Body of pancreas (tissue), 4 donors: ENCODE data around the gene SOX13. TPM values are rescaled to one million over a fixed set of nuclear protein-coding genes. Genes with fewer than 3 reads are reported as not detected.

Experiments
- ATAC-seq: fragments of 150-250 bp; one replicate; pipeline ENCODE4 v1.9.1; 2016
- DNase-seq, 4 donors: peaks; one replicate each; pipeline ENCODE4 v3.0.0-alpha.2; 2019
- H3K27ac ChIP-seq, 4 donors: fragments of 200-600 bp; sonication (generic); 1 replicate in 3 of 4; 2 replicates in 1 of 4; pipeline versions ENCODE4 v1.5.1 to v1.6.1; 2016 to 2019; ENCODE audit warnings: mild to moderate bottlenecking in 1 of 4, mixed read lengths in 1 of 4, moderate library complexity in 1 of 4
- H3K27me3 ChIP-seq, 2 donors: fragments of 200-600 bp; sonication (generic); one replicate each; pipeline ENCODE4 v1.6.0; 2016; ENCODE audit warnings: mild to moderate bottlenecking in 1 of 2
- H3K36me3 ChIP-seq, 2 donors: fragments of 200-600 bp; sonication (generic); replicated peaks in 1 of 2; 2 replicates each; pipeline ENCODE4 v1.5.1; 2016; ENCODE audit warnings: low read depth in 2 of 2; ENCODE audit not compliant: insufficient read depth in 1 of 2
- H3K4me1 ChIP-seq: fragments of 200-600 bp; sonication (generic); one replicate; pipeline ENCODE4 v1.6.0; 2016
- H3K4me3 ChIP-seq, 2 donors: fragments of 200-600 bp; sonication (generic); 1 replicate in 1 of 2; 2 replicates in 1 of 2; pipeline ENCODE4 v1.5.1; 2016 to 2019
- H3K9me3 ChIP-seq, 3 donors: fragments of 200-600 bp; sonication (generic); 1 replicate in 2 of 3; 2 replicates in 1 of 3; pipeline ENCODE4 v1.5.1; 2016
- POLR2A ChIP-seq, 3 donors: fragments of 450-650 bp; IDR thresholded peaks; one replicate each; pipeline ENCODE4 v1.6.1; 2016; ENCODE audit warnings: antibody characterized with exemption in 3 of 3, mild to moderate bottlenecking in 2 of 3
- WGBS, 2 donors: methylation state at CpG; one replicate each; pipeline ENCODE4 v1.1.5; 2017; 5-methylcytosine and 5-hydroxymethylcytosine counted together
- intact Hi-C: fragments of 100-400 bp; cut with DNase I; formaldehyde crosslinking; loops from one replicate; pipeline ENCODE4 v1.15.1; 2023
- total RNA-seq, 2 donors: library from RNA; depleted of rRNA; stranded (reverse); fragments of >200 nt; gene quantifications; one replicate each; pipeline ENCODE4 v1.1.0, GENCODE V29; 2016
- TF ChIP-seq, protein P1 (sequence below), 7 experiments: fragments of 450-650 bp in 4 of 7; fragments of 200-600 bp in 3 of 7; sonication (generic) in 3 of 7; IDR thresholded peaks; one replicate each; pipeline ENCODE4 v1.5.1; 2016 to 2019; ENCODE audit warnings: antibody characterized with exemption in 7 of 7

Gene SOX13
- total RNA-seq, 2 donors from 2014 or later: 29.6 to 37.2 TPM

DNA sequence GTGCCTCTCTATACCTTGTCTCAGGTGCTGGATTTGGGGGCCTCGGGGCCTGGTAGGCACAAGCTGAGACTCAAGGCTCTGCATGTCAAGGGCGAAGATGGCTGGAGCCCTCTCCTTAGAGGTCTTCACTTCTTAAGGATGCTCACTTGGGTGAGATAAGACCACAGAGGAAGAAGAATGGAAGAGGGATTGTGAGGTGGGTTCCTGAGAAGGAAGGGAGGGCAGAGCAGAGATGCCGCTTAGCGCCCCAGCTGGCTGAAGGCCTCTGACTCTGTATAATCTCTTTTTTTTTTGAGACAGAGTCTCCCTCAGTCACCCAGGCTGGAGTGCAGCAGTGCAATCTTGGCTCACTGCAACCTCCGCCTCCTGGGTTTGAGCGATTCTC lies 32.2 kb downstream of the SOX13 start:
- Histone ChIP-seq H3K27ac (peak overlapping the region in 2 of 4 donors; percentile 58 to 68), H3K4me1 (peaks cover 62% of the 10 kb centered on the region)
- 82 to 85% methylated on average over 6 of the region's 6 CpGs for WGBS, 2 donors

GRCh38 chr1:204106825-204107224 lies 33.9 kb downstream of the SOX13 start:
- H3K4me1 ChIP-seq: peaks cover 46% of the 10 kb centered on the region
- DNase-seq: no peak
- no peaks in the 10 kb centered on the region for H3K36me3 ChIP-seq
- H3K27me3 ChIP-seq: no peaks in the 10 kb centered on the region
- no peak overlapping the region for H3K4me3 ChIP-seq
- 95 to 100% methylated on average over 1 of the region's 1 CpG for WGBS, 2 donors
- H3K9me3 ChIP-seq: no peaks in the 10 kb centered on the region
- intact Hi-C loops: no loop called here
- no peak overlapping the region for H3K27ac ChIP-seq
- no peak for TF ChIP-seq POLR2A (IDR thresholded peaks at IDR 0.05)
- TF ChIP-seq, protein P1, sequence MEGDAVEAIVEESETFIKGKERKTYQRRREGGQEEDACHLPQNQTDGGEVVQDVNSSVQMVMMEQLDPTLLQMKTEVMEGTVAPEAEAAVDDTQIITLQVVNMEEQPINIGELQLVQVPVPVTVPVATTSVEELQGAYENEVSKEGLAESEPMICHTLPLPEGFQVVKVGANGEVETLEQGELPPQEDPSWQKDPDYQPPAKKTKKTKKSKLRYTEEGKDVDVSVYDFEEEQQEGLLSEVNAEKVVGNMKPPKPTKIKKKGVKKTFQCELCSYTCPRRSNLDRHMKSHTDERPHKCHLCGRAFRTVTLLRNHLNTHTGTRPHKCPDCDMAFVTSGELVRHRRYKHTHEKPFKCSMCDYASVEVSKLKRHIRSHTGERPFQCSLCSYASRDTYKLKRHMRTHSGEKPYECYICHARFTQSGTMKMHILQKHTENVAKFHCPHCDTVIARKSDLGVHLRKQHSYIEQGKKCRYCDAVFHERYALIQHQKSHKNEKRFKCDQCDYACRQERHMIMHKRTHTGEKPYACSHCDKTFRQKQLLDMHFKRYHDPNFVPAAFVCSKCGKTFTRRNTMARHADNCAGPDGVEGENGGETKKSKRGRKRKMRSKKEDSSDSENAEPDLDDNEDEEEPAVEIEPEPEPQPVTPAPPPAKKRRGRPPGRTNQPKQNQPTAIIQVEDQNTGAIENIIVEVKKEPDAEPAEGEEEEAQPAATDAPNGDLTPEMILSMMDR (IDR thresholded peaks at IDR 0.05): no peak
- no peak for ATAC-seq

More for the DNA sequence above, 32.2 kb downstream of the SOX13 start:
- H3K9me3 ChIP-seq: no peaks in the 10 kb centered on the region
- TF ChIP-seq POLR2A (IDR thresholded peaks at IDR 0.05): no peak
- TF ChIP-seq, protein P1 (IDR thresholded peaks at IDR 0.05): no peak
- intact Hi-C loops: no loop called here
- H3K4me3 ChIP-seq: no peak overlapping the region
- DNase-seq (no peak), ATAC-seq (no peak)
- no peaks in the 10 kb centered on the region for H3K36me3 ChIP-seq
- no peaks in the 10 kb centered on the region for H3K27me3 ChIP-seq

GRCh38 chr1:204107892-204108291 lies 35.0 kb downstream of the SOX13 start:
- Histone ChIP-seq H3K27me3 (no peaks in the 10 kb centered on the region), H3K9me3 (no peaks in the 10 kb centered on the region), H3K4me3 (no peak overlapping the region), H3K4me1 (peaks cover 35% of the 10 kb centered on the region), H3K27ac (peak overlapping the region in 1 of 4 donors; percentile 41), H3K36me3 (no peaks in the 10 kb centered on the region)
- intact Hi-C loops: no loop called here
- ATAC-seq (no peak), DNase-seq (no peak)
- TF ChIP-seq POLR2A (IDR thresholded peaks at IDR 0.05): no peak
- TF ChIP-seq, protein P1 (IDR thresholded peaks at IDR 0.05): no peak
- 76 to 95% methylated on average over 2 of the region's 2 CpGs for WGBS, 2 donors

GRCh38 chr1:204108312-204109141 lies 35.6 kb downstream of the SOX13 start:
- no peaks in the 10 kb centered on the region for H3K36me3 ChIP-seq
- no peaks in the 10 kb centered on the region for H3K27me3 ChIP-seq
- H3K4me1 ChIP-seq: peaks cover 29% of the 10 kb centered on the region
- no peak for DNase-seq
- no peaks in the 10 kb centered on the region for H3K9me3 ChIP-seq
- 65 to 79% methylated on average over 15 to 21 of the region's 21 CpGs for WGBS, 2 donors
- ATAC-seq: no peak
- peak overlapping the region in 1 of 4 donors; percentile 41 for H3K27ac ChIP-seq
- intact Hi-C loops: no loop called here
- no peak for TF ChIP-seq POLR2A (IDR thresholded peaks at IDR 0.05)
- TF ChIP-seq, protein P1 (IDR thresholded peaks at IDR 0.05): no peak
- no peak overlapping the region for H3K4me3 ChIP-seq
